Activated CD4-positive, alpha-beta T cell treated with anti-CD3 and anti-CD28 coated beads for 36 hours (primary cell): Measurements from ENCODE around the gene BAZ2A. TPM values are rescaled to one million over a fixed set of nuclear protein-coding genes. Genes with fewer than 3 reads are reported as not detected.
A peak's percentile ranks its signal among the peaks of the same experiment; 100 is the strongest.

Source experiments
- ATAC-seq: fragments of 200-7000 bp; cut with Tn5 transposase; one replicate; pipeline ENCODE4 v1.10.0; 2021; ENCODE audit warnings: mild to moderate bottlenecking, moderate library complexity
- CTCF ChIA-PET: fragments of 350-600 bp; sonication (Branson Sonifier 250); formaldehyde crosslinking; loops from one replicate; lab custom pipeline; 2021; ENCODE audit warnings: antibody characterized with exemption; lab: Charles Lee
- POLR2A ChIA-PET: fragments of 350-600 bp; sonication (Branson Sonifier 250); formaldehyde crosslinking; loops from one replicate; lab custom pipeline; 2021; ENCODE audit warnings: antibody characterized with exemption, inconsistent platforms; lab: Charles Lee
- DNase-seq: peaks from one replicate; pipeline ENCODE4 v3.0.0-alpha.2; 2020
- H3K27ac Mint-ChIP-seq: one replicate; pipeline ENCODE4 v1.8.0; 2021; ENCODE audit warnings: mixed read lengths
- H3K27me3 Mint-ChIP-seq: one replicate; pipeline ENCODE4 v1.8.0; 2021; ENCODE audit warnings: mixed read lengths
- H3K36me3 Mint-ChIP-seq: one replicate; pipeline ENCODE4 v1.8.0; 2021; ENCODE audit warnings: low read depth, mixed read lengths
- H3K4me1 Mint-ChIP-seq: one replicate; pipeline ENCODE4 v1.8.0; 2021; ENCODE audit warnings: mixed read lengths
- H3K4me3 Mint-ChIP-seq: one replicate; pipeline ENCODE4 v1.8.0; 2021; ENCODE audit warnings: mild to moderate bottlenecking, moderate library complexity, mixed read lengths
- H3K9me3 Mint-ChIP-seq: one replicate; pipeline ENCODE4 v1.8.0; 2021; ENCODE audit warnings: low read depth, mixed read lengths
- intact Hi-C, 2 experiments: fragments of 100-400 bp; cut with DNase I in 1 of 2; cut with micrococcal nuclease in 1 of 2; formaldehyde crosslinking; loops; one replicate each; pipeline versions ENCODE4 v1.14.2 to v1.15.1; 2022 to 2024; cut with DNase I, micrococcal nuclease
- total RNA-seq, 2 experiments: library from RNA; stranded (reverse); gene quantifications; one replicate each; pipeline ENCODE4 v1.2.3, GENCODE V29; 2021

BAZ2A gene
- total RNA-seq, result 100 to 1,000 TPM in 1 of 2 experiments, 10 to 100 TPM in 1; 79.4 to 129 TPM

DNA sequence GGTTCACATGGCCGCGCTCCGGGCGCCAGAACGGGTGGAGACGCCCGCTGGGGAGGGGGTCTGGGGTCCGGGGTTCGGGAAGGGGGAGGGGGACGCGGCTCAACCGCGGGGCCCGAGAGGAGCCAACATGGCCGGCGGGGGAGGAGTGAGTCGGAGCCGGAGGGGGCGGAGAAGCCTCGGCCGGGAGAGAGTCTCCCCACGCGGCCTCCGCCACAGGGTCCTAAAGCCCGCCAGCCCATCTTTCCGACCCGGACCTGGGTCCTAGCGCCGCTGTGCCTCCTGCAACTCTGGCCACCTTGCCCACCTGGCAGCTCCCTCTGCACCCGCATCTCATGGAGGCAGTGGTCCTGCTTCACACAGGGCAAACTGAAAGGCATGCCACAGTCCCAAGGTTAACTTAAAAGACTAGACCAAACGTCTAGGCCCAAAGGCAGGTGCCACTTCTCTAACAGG is at the start of gene BAZ2A:
Gene BAZ2A (minus strand): TSS at position 147 of the 453 bp plus-strand sequence. CDS start 12,796 bp downstream, outside the sequence.
- Mint-ChIP-seq H3K4me1 (peaks cover 75% of the 10 kb centered on the region), H3K27me3 (no peaks in the 10 kb centered on the region), H3K9me3 (no peaks in the 10 kb centered on the region), H3K27ac (peak within 1 kb of the TSS; percentile 93), H3K36me3 (peaks cover 31% of the 10 kb centered on the region), H3K4me3 (peak within 1 kb of the TSS; percentile 96)
- intact Hi-C loops, result loop anchor here in 1 of 2 experiments (1.0 to 10.0 kb wide), 7 partner anchors 95 to 1125 kb away; partner anchors contain the start of genes CDK4, MARCHF9, NABP2 and NACA
- ATAC-seq, result peak; percentile 69
- DNase-seq, result peak; percentile 94
- ChIA-PET CTCF (interaction anchor here (0.7 to 1.0 kb wide), 2 partner anchors 56 to 134 kb away, joined by 3 to 4 read pairs; no protein-coding TSS in a partner anchor), POLR2A (interaction anchor here (1.9 kb wide), 1 partner anchor 54 kb away, joined by 14 read pairs; no protein-coding TSS in a partner anchor)

- H3K9me3 Mint-ChIP-seq, result no peaks in the 10 kb centered on the region
- CTCF ChIA-PET, result interaction anchor here (0.6 to 1.8 kb wide), 2 partner anchors 42 to 47 kb away, joined by 3 to 8 read pairs; no protein-coding TSS in a partner anchor
- no peaks in the 10 kb centered on the region for H3K27me3 Mint-ChIP-seq
- ATAC-seq, result no peak
- H3K27ac Mint-ChIP-seq, result peak overlapping the region; percentile 51
- peaks cover 58% of the 10 kb centered on the region for H3K36me3 Mint-ChIP-seq
- no peak overlapping the region for H3K4me3 Mint-ChIP-seq
- intact Hi-C loops, result no loop called here
- DNase-seq, result no peak
- H3K4me1 Mint-ChIP-seq, result peaks cover 76% of the 10 kb centered on the region
- POLR2A ChIA-PET, result no interaction called here
These were observed 48.7 kb upstream of the BAZ2A start for GRCh38 chr12:56678852-56679251.

GRCh38 chr12:56677680-56678079 is 47.6 kb upstream of the BAZ2A start:
- no peaks in the 10 kb centered on the region for H3K9me3 Mint-ChIP-seq
- ATAC-seq (peak; percentile 90), DNase-seq (peak; percentile 52)
- no peaks in the 10 kb centered on the region for H3K27me3 Mint-ChIP-seq
- H3K36me3 Mint-ChIP-seq, result peaks cover 57% of the 10 kb centered on the region
- intact Hi-C loops, result loop anchor here in 1 of 2 experiments (1.0 kb wide), 1 partner anchor 8 kb away; no protein-coding TSS in a partner anchor
- no peak overlapping the region for H3K4me3 Mint-ChIP-seq
- POLR2A ChIA-PET, result interaction anchor here (0.7 to 1.1 kb wide), 2 partner anchors 48 to 401 kb away, joined by 3 read pairs; partner anchors contain the start of genes NACA and NEMP1
- peaks cover 75% of the 10 kb centered on the region for H3K4me1 Mint-ChIP-seq
- H3K27ac Mint-ChIP-seq, result peak overlapping the region; percentile 20
- CTCF ChIA-PET, result interaction anchor here (1.1 to 1.7 kb wide), 4 partner anchors 14 to 84 kb away, joined by 3 read pairs; no protein-coding TSS in a partner anchor

- ChIA-PET POLR2A (interaction anchor here (0.7 to 1.1 kb wide), 3 partner anchors 45 to 402 kb away, joined by 3 to 4 read pairs (median 3); partner anchors contain the start of genes NACA and NEMP1), CTCF (interaction anchor here (1.1 to 2.3 kb wide), 5 partner anchors 14 to 83 kb away, joined by 3 to 6 read pairs (median 3); no protein-coding TSS in a partner anchor)
- intact Hi-C loops, result loop anchor here in 1 of 2 experiments (1.0 kb wide), 1 partner anchor 8 kb away; no protein-coding TSS in a partner anchor
- Mint-ChIP-seq H3K4me1 (peaks cover 73% of the 10 kb centered on the region), H3K4me3 (no peak overlapping the region), H3K27me3 (no peaks in the 10 kb centered on the region), H3K9me3 (no peaks in the 10 kb centered on the region), H3K27ac (no peak overlapping the region), H3K36me3 (peaks cover 60% of the 10 kb centered on the region)
- ATAC-seq (peak; percentile 21), DNase-seq (no peak)
These were observed 46.9 kb upstream of the BAZ2A start for GRCh38 chr12:56676851-56677580.

DNA sequence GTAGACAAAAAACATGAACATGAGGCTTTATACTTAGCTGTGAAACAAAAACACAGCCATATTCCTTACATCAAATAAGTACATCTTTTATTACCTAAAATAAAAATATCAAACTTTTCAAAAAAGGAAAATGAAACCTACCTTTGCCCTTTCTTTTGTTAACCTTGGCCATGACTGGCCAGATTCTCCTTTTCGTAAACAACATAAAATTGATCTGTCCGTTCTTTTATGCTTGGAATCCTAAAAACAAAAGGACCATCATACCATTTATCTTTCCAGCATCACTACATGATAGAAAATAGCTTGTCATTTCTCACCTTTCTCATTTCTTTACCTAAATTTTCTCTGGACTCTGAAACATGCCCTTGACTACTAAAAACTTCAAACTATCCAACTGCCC is 41.5 kb upstream of the BAZ2A start:
- Mint-ChIP-seq H3K36me3 (peaks cover 61% of the 10 kb centered on the region), H3K27ac (no peak overlapping the region), H3K9me3 (no peaks in the 10 kb centered on the region), H3K4me1 (peaks cover 58% of the 10 kb centered on the region), H3K4me3 (no peak overlapping the region), H3K27me3 (no peaks in the 10 kb centered on the region)
- no peak for ATAC-seq
- ChIA-PET POLR2A (interaction anchor here (0.7 kb wide), 2 partner anchors 35 to 369 kb away, joined by 3 read pairs; no protein-coding TSS in a partner anchor), CTCF (interaction anchor here (0.6 to 2.2 kb wide), 6 partner anchors 13 to 912 kb away, joined by 3 to 7 read pairs (median 4); no protein-coding TSS in a partner anchor)
- intact Hi-C loops, result no loop called here
- no peak for DNase-seq

- peaks cover 64% of the 10 kb centered on the region for H3K36me3 Mint-ChIP-seq
- intact Hi-C loops, result no loop called here
- DNase-seq (no peak), ATAC-seq (no peak)
- ChIA-PET CTCF (interaction anchor here (0.7 to 2.2 kb wide), 8 partner anchors 12 to 913 kb away, joined by 3 to 7 read pairs (median 4); no protein-coding TSS in a partner anchor), POLR2A (interaction anchor here (1.1 kb wide), 1 partner anchor 13 kb away, joined by 3 read pairs; no protein-coding TSS in a partner anchor)
- no peaks in the 10 kb centered on the region for H3K9me3 Mint-ChIP-seq
- H3K27me3 Mint-ChIP-seq, result no peaks in the 10 kb centered on the region
- no peak overlapping the region for H3K4me3 Mint-ChIP-seq
- no peak overlapping the region for H3K27ac Mint-ChIP-seq
- H3K4me1 Mint-ChIP-seq, result peaks cover 53% of the 10 kb centered on the region
These were observed 40.7 kb upstream of the BAZ2A start for GRCh38 chr12:56670836-56671235.

DNA sequence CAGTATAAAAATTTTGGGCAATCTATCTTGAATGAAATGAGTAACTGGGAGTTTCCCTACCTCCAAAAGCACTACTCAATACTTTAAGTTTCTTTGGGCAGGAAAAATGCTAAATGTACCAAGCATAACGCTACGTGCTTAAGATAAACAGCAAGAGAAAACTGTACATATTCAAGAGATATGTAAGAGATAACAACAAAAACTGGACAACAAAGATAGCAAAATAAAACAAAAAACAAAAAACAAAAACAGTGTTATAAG is 38.0 kb upstream of the BAZ2A start:
- ChIA-PET POLR2A (interaction anchor here (0.7 kb wide), 1 partner anchor 11 kb away, joined by 3 read pairs; no protein-coding TSS in a partner anchor), CTCF (interaction anchor here (0.8 to 1.5 kb wide), 3 partner anchors 9 to 32 kb away, joined by 3 to 4 read pairs (median 3); no protein-coding TSS in a partner anchor)
- peaks cover 40% of the 10 kb centered on the region for H3K4me1 Mint-ChIP-seq

GRCh38 chr12:56661979-56662638 is 32.0 kb upstream of the BAZ2A start:
- DNase-seq (no peak), ATAC-seq (no peak)
- no peak overlapping the region for H3K4me3 Mint-ChIP-seq
- no peak overlapping the region for H3K27ac Mint-ChIP-seq
- peaks cover 35% of the 10 kb centered on the region for H3K36me3 Mint-ChIP-seq
- intact Hi-C loops, result no loop called here
- ChIA-PET CTCF (interaction anchor here (0.7 to 2.2 kb wide), 3 partner anchors 23 to 64 kb away, joined by 3 to 9 read pairs (median 3); no protein-coding TSS in a partner anchor), POLR2A (interaction anchor here (1.1 kb wide), 1 partner anchor 17 kb away, joined by 3 read pairs; no protein-coding TSS in a partner anchor)
- H3K9me3 Mint-ChIP-seq, result no peaks in the 10 kb centered on the region
- H3K27me3 Mint-ChIP-seq, result no peaks in the 10 kb centered on the region
- H3K4me1 Mint-ChIP-seq, result peaks cover 20% of the 10 kb centered on the region

More for the DNA sequence above, 38.0 kb upstream of the BAZ2A start:
- ATAC-seq (peak; percentile 61), DNase-seq (no peak)
- Mint-ChIP-seq H3K27me3 (no peaks in the 10 kb centered on the region), H3K36me3 (peaks cover 73% of the 10 kb centered on the region), H3K27ac (peak overlapping the region; percentile 48), H3K9me3 (no peaks in the 10 kb centered on the region), H3K4me3 (no peak overlapping the region)
- intact Hi-C loops, result no loop called here

GRCh38 chr12:56661560-56661959 is 31.4 kb upstream of the BAZ2A start:
- Mint-ChIP-seq H3K4me1 (peaks cover 20% of the 10 kb centered on the region), H3K36me3 (peaks cover 34% of the 10 kb centered on the region), H3K4me3 (no peak overlapping the region), H3K27me3 (no peaks in the 10 kb centered on the region), H3K9me3 (no peaks in the 10 kb centered on the region), H3K27ac (no peak overlapping the region)
- POLR2A ChIA-PET, result interaction anchor here (0.7 kb wide), 1 partner anchor 58 kb away, joined by 7 read pairs; no protein-coding TSS in a partner anchor
- intact Hi-C loops, result no loop called here
- DNase-seq (no peak), ATAC-seq (no peak)
- CTCF ChIA-PET, result interaction anchor here (0.7 to 1.1 kb wide), 2 partner anchors 23 to 64 kb away, joined by 3 read pairs; no protein-coding TSS in a partner anchor

- ChIA-PET CTCF (interaction anchor here (0.6 to 1.9 kb wide), 8 partner anchors 9 to 315 kb away, joined by 3 to 7 read pairs (median 3); no protein-coding TSS in a partner anchor), POLR2A (interaction anchor here (0.6 to 1.1 kb wide), 3 partner anchors 22 to 30 kb away, joined by 3 to 6 read pairs (median 6); no protein-coding TSS in a partner anchor)
- peaks cover 5% of the 10 kb centered on the region for H3K9me3 Mint-ChIP-seq
- DNase-seq (no peak), ATAC-seq (no peak)
- H3K27me3 Mint-ChIP-seq, result no peaks in the 10 kb centered on the region
- H3K4me3 Mint-ChIP-seq, result no peak overlapping the region
- no peak overlapping the region for H3K27ac Mint-ChIP-seq
- H3K36me3 Mint-ChIP-seq, result peaks cover 20% of the 10 kb centered on the region
- H3K4me1 Mint-ChIP-seq, result peaks cover 18% of the 10 kb centered on the region
- intact Hi-C loops, result loop anchor here in 1 of 2 experiments (2.0 kb wide), 1 partner anchor 14 kb away; the partner anchor contains the start of gene ATP5F1B
These were observed 28.8 kb upstream of the BAZ2A start for GRCh38 chr12:56658921-56659320.
